ENCODE results near the gene SRPK2.

The SRPK2 gene

DNA sequence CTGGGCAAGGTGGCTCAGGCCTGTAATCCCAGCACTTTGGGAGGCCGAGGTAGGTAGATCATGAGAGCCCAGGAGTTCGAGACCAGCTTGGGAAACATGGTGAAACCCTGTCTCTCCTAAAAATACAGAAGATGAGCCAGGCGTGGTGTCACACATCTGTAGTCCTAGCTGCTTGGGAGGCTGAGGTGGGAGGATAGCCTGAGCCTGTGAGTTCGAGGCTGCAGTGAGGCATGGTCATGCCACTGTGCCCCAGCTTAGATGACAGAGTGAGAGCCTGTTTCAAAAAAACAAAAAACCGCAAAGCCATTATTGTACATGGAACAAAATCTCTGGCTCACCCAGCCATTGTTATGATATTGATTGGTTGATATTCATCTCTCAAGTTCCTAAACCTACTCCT is 321.0 kb downstream of the SRPK2 start:
- DNase-seq, result peak in 1 of 3 donors; percentile 17

Data from suppressor macrophage treated with lipopolysaccharide for 1 hour (primary cell).